CD8-positive, alpha-beta memory T cell (primary cell): ENCODE data around the gene ZBTB6. TPM values are rescaled to one million over a fixed set of nuclear protein-coding genes. Genes with fewer than 3 reads are reported as not detected.
A peak's percentile ranks its signal among the peaks of the same experiment; 100 is the strongest.

Experiments used
- CTCF ChIA-PET: fragments of 350-600 bp; sonication (Branson Sonifier 250); formaldehyde crosslinking; loops from one replicate; lab custom pipeline; 2021; ENCODE audit warnings: antibody characterized with exemption; lab: Charles Lee
- POLR2A ChIA-PET: fragments of 350-600 bp; sonication (Branson Sonifier 250); formaldehyde crosslinking; loops from one replicate; lab custom pipeline; 2021; ENCODE audit warnings: antibody characterized with exemption; lab: Charles Lee
- DNase-seq, 5 donors: peaks; one replicate each; pipeline versions ENCODE4 v3.0.0 to v3.0.0-alpha.2; 2020 to 2022; ENCODE audit warnings: mixed read lengths in 1 of 5
- H3K27ac ChIP-seq: one replicate; pipeline ENCODE4 v1.7.0; 2013; ENCODE audit warnings: low read depth, mild to moderate bottlenecking, low read length, moderate library complexity
- H3K27me3 ChIP-seq: 2 replicates; pipeline ENCODE4 v1.7.0; 2013; ENCODE audit warnings: low read length, mild to moderate bottlenecking; ENCODE audit not compliant: insufficient read depth, poor library complexity, severe bottlenecking
- H3K36me3 ChIP-seq: 2 replicates; pipeline ENCODE4 v1.7.0; 2013; ENCODE audit warnings: mild to moderate bottlenecking, low read length, moderate library complexity; ENCODE audit not compliant: insufficient read depth
- H3K4me1 ChIP-seq: 2 replicates; pipeline ENCODE4 v1.7.0; 2013; ENCODE audit warnings: mild to moderate bottlenecking, low read length, moderate library complexity; ENCODE audit not compliant: insufficient read depth
- H3K4me3 ChIP-seq: 2 replicates; pipeline ENCODE4 v1.7.0; 2013; ENCODE audit warnings: mild to moderate bottlenecking, low read length
- H3K9me3 ChIP-seq: 2 replicates; pipeline ENCODE4 v1.7.0; 2013; ENCODE audit warnings: mild to moderate bottlenecking, low read length
- H3K27ac Mint-ChIP-seq, 8 donors: one replicate each; pipeline ENCODE4 v1.8.0; 2020 to 2021; ENCODE audit warnings: mixed read lengths in 8 of 8, mild to moderate bottlenecking in 6 of 8, inconsistent platforms in 3 of 8, moderate library complexity in 3 of 8
- H3K27me3 Mint-ChIP-seq, 2 donors: one replicate each; pipeline ENCODE4 v1.8.0; 2020 to 2021; ENCODE audit warnings: mixed read lengths in 2 of 2, mild to moderate bottlenecking in 1 of 2, moderate library complexity in 1 of 2
- H3K36me3 Mint-ChIP-seq, 3 donors: one replicate each; pipeline ENCODE4 v1.8.0; 2020 to 2021; ENCODE audit warnings: mixed read lengths in 3 of 3, inconsistent platforms in 1 of 3, mild to moderate bottlenecking in 1 of 3
- H3K4me1 Mint-ChIP-seq, 3 donors: one replicate each; pipeline ENCODE4 v1.8.0; 2020 to 2021; ENCODE audit warnings: mixed read lengths in 3 of 3, inconsistent platforms in 1 of 3, mild to moderate bottlenecking in 1 of 3
- H3K4me3 Mint-ChIP-seq, 7 donors: one replicate each; pipeline ENCODE4 v1.8.0; 2020 to 2021; ENCODE audit warnings: mixed read lengths in 7 of 7, mild to moderate bottlenecking in 6 of 7, moderate library complexity in 4 of 7, inconsistent platforms in 2 of 7
- H3K9me3 Mint-ChIP-seq, 5 donors: one replicate each; pipeline ENCODE4 v1.8.0; 2020 to 2022; ENCODE audit warnings: mixed read lengths in 5 of 5, mild to moderate bottlenecking in 3 of 5, moderate library complexity in 2 of 5, inconsistent platforms in 1 of 5
- polyA plus RNA-seq: library from polyadenylated mRNA; unstranded; fragments of 300-500 nt; fragmentation: Illumina TruSeq; gene quantifications from one replicate; pipeline ENCODE4 v1.2.3, GENCODE V29; 2021
- total RNA-seq, 2 experiments: library from RNA; stranded (reverse); gene quantifications; one replicate each; pipeline ENCODE4 v1.2.3, GENCODE V29; 2021

Gene ZBTB6
- 10 to 100 TPM; 11.6 to 12.6 TPM for total RNA-seq
- polyA plus RNA-seq, result 2.7 TPM

GRCh38 chr9:122912964-122913673 is at the start of gene ZBTB6:
Gene ZBTB6, minus strand, starts transcription at chr9:122913323. Its CDS starts 1,251 bp downstream, at chr9:122912072.
- H3K36me3 Mint-ChIP-seq, result peaks cover 0 to 42% (median 13%) of the 10 kb centered on the region in 3 donors
- DNase-seq, result peak; percentile 52 to 82 (median 74)
- CTCF ChIA-PET, result interaction anchor here (0.9 to 2.0 kb wide), 8 partner anchors 8 to 437 kb away, joined by 3 to 10 read pairs (median 4); partner anchors contain the start of genes PDCL, RABGAP1, RC3H2 and ZBTB26

GRCh38 chr9:122961139-122961538 is 48.0 kb upstream of the ZBTB6 start:
- DNase-seq, result no peak
- H3K36me3 ChIP-seq, result peaks cover 9% of the 10 kb centered on the region
- CTCF ChIA-PET, result no interaction called here
- no peak overlapping the region for H3K4me3 ChIP-seq
- Mint-ChIP-seq H3K4me1 (peaks cover 0 to 4% (median 3%) of the 10 kb centered on the region in 3 donors), H3K9me3 (peaks cover 0 to 4% (median 0%) of the 10 kb centered on the region in 5 donors), H3K27ac (no peak overlapping the region), H3K4me3 (no peak overlapping the region), H3K36me3 (peaks cover 24 to 52% (median 24%) of the 10 kb centered on the region in 3 donors), H3K27me3 (no peaks in the 10 kb centered on the region)
- no peaks in the 10 kb centered on the region for H3K4me1 ChIP-seq
- no peaks in the 10 kb centered on the region for H3K9me3 ChIP-seq
- POLR2A ChIA-PET, result no interaction called here
- H3K27me3 ChIP-seq, result no peaks in the 10 kb centered on the region
- H3K27ac ChIP-seq, result no peak overlapping the region

More at GRCh38 chr9:122912964-122913673, at the start of gene ZBTB6:
- Histone ChIP-seq H3K36me3 (peaks cover 21% of the 10 kb centered on the region), H3K9me3 (no peaks in the 10 kb centered on the region), H3K4me3 (peak within 1 kb of the TSS; percentile 99), H3K27me3 (no peaks in the 10 kb centered on the region), H3K4me1 (peaks cover 20% of the 10 kb centered on the region), H3K27ac (peak within 1 kb of the TSS; percentile 91)
- Mint-ChIP-seq H3K27ac (peak within 1 kb of the TSS; percentile 92 to 100 (median 99)), H3K27me3 (peaks cover 0 to 2% of the 10 kb centered on the region in 2 donors), H3K4me3 (peak within 1 kb of the TSS; percentile 89 to 100 (median 97)), H3K9me3 (no peaks in the 10 kb centered on the region), H3K4me1 (peaks cover 24 to 41% (median 38%) of the 10 kb centered on the region in 3 donors)
- POLR2A ChIA-PET, result interaction anchor here (0.5 to 2.2 kb wide), 9 partner anchors 9 to 85 kb away, joined by 3 to 21 read pairs (median 7); partner anchors contain the start of genes PDCL, RABGAP1, RC3H2 and ZBTB26

- H3K27ac ChIP-seq, result no peak overlapping the region
- H3K4me3 ChIP-seq, result no peak overlapping the region
- H3K36me3 ChIP-seq, result peaks cover 9% of the 10 kb centered on the region
- POLR2A ChIA-PET, result no interaction called here
- Mint-ChIP-seq H3K4me1 (peaks cover 8 to 34% (median 16%) of the 10 kb centered on the region in 3 donors), H3K36me3 (peaks cover 17 to 29% (median 18%) of the 10 kb centered on the region in 3 donors), H3K9me3 (peaks cover 0 to 4% (median 0%) of the 10 kb centered on the region in 5 donors), H3K27ac (no peak overlapping the region), H3K4me3 (no peak overlapping the region), H3K27me3 (no peaks in the 10 kb centered on the region)
- H3K9me3 ChIP-seq, result no peaks in the 10 kb centered on the region
- no peaks in the 10 kb centered on the region for H3K4me1 ChIP-seq
- CTCF ChIA-PET, result no interaction called here
- no peak for DNase-seq
- H3K27me3 ChIP-seq, result no peaks in the 10 kb centered on the region
These were observed 42.8 kb upstream of the ZBTB6 start for GRCh38 chr9:122955961-122956360.

GRCh38 chr9:122954253-122954691 is 41.1 kb upstream of the ZBTB6 start:
- no peaks in the 10 kb centered on the region for H3K27me3 Mint-ChIP-seq
- no peaks in the 10 kb centered on the region for H3K9me3 Mint-ChIP-seq
- Histone ChIP-seq H3K9me3 (no peaks in the 10 kb centered on the region), H3K4me1 (no peaks in the 10 kb centered on the region), H3K27ac (no peak overlapping the region), H3K36me3 (no peaks in the 10 kb centered on the region), H3K27me3 (no peaks in the 10 kb centered on the region), H3K4me3 (no peak overlapping the region)
- POLR2A ChIA-PET, result no interaction called here
- CTCF ChIA-PET, result no interaction called here
- H3K27ac Mint-ChIP-seq, result no peak overlapping the region
- peaks cover 7 to 15% (median 12%) of the 10 kb centered on the region in 3 donors for H3K36me3 Mint-ChIP-seq
- H3K4me3 Mint-ChIP-seq, result no peak overlapping the region
- DNase-seq, result no peak
- peaks cover 18 to 50% (median 30%) of the 10 kb centered on the region in 3 donors for H3K4me1 Mint-ChIP-seq

GRCh38 chr9:122951056-122951455 is 37.9 kb upstream of the ZBTB6 start:
- POLR2A ChIA-PET, result interaction anchor here (0.6 kb wide), 1 partner anchor 47 kb away, joined by 3 read pairs; no protein-coding TSS in a partner anchor
- H3K36me3 Mint-ChIP-seq, result peaks cover 0 to 10% (median 2%) of the 10 kb centered on the region in 3 donors
- H3K27me3 ChIP-seq, result no peaks in the 10 kb centered on the region
- no peak overlapping the region for H3K27ac ChIP-seq
- no peak overlapping the region for H3K4me3 Mint-ChIP-seq
- no peaks in the 10 kb centered on the region for H3K9me3 Mint-ChIP-seq
- no peak for DNase-seq
- peaks cover 9% of the 10 kb centered on the region for H3K4me1 ChIP-seq
- no peak overlapping the region for H3K4me3 ChIP-seq
- no peaks in the 10 kb centered on the region for H3K36me3 ChIP-seq
- no peaks in the 10 kb centered on the region for H3K9me3 ChIP-seq
- no peak overlapping the region for H3K27ac Mint-ChIP-seq
- H3K27me3 Mint-ChIP-seq, result no peaks in the 10 kb centered on the region
- H3K4me1 Mint-ChIP-seq, result peaks cover 33 to 70% (median 52%) of the 10 kb centered on the region in 3 donors
- CTCF ChIA-PET, result no interaction called here

- H3K9me3 ChIP-seq, result no peaks in the 10 kb centered on the region
- no peak overlapping the region for H3K4me3 Mint-ChIP-seq
- H3K4me1 ChIP-seq, result peaks cover 9% of the 10 kb centered on the region
- H3K36me3 Mint-ChIP-seq, result peaks cover 0 to 13% (median 7%) of the 10 kb centered on the region in 3 donors
- no peak for DNase-seq
- peaks cover 36 to 74% (median 60%) of the 10 kb centered on the region in 3 donors for H3K4me1 Mint-ChIP-seq
- no peak overlapping the region for H3K27ac ChIP-seq
- ChIA-PET CTCF (no interaction called here), POLR2A (no interaction called here)
- H3K27ac Mint-ChIP-seq, result no peak overlapping the region
- H3K27me3 ChIP-seq, result no peaks in the 10 kb centered on the region
- H3K36me3 ChIP-seq, result no peaks in the 10 kb centered on the region
- H3K27me3 Mint-ChIP-seq, result no peaks in the 10 kb centered on the region
- no peaks in the 10 kb centered on the region for H3K9me3 Mint-ChIP-seq
- H3K4me3 ChIP-seq, result no peak overlapping the region
These were observed 37.1 kb upstream of the ZBTB6 start for GRCh38 chr9:122950263-122950662.

- Histone ChIP-seq H3K4me1 (peaks cover 9% of the 10 kb centered on the region), H3K27ac (no peak overlapping the region), H3K27me3 (no peaks in the 10 kb centered on the region), H3K4me3 (no peak overlapping the region), H3K36me3 (no peaks in the 10 kb centered on the region), H3K9me3 (no peaks in the 10 kb centered on the region)
- ChIA-PET CTCF (interaction anchor here (0.9 kb wide), 1 partner anchor 45 kb away, joined by 3 read pairs; no protein-coding TSS in a partner anchor), POLR2A (no interaction called here)
- Mint-ChIP-seq H3K36me3 (peaks cover 0 to 14% (median 12%) of the 10 kb centered on the region in 3 donors), H3K27ac (no peak overlapping the region), H3K27me3 (no peaks in the 10 kb centered on the region), H3K4me1 (peaks cover 32 to 74% (median 66%) of the 10 kb centered on the region in 3 donors), H3K4me3 (no peak overlapping the region), H3K9me3 (no peaks in the 10 kb centered on the region)
- DNase-seq, result no peak
These were observed 36.6 kb upstream of the ZBTB6 start for GRCh38 chr9:122949696-122950095.

- peaks cover 32 to 66% (median 61%) of the 10 kb centered on the region in 3 donors for H3K4me1 Mint-ChIP-seq
- POLR2A ChIA-PET, result no interaction called here
- Histone ChIP-seq H3K9me3 (no peaks in the 10 kb centered on the region), H3K27ac (no peak overlapping the region), H3K4me1 (peaks cover 9% of the 10 kb centered on the region), H3K4me3 (no peak overlapping the region), H3K27me3 (no peaks in the 10 kb centered on the region), H3K36me3 (no peaks in the 10 kb centered on the region)
- H3K27ac Mint-ChIP-seq, result peak overlapping the region in 4 of 8 donors; percentile 1 to 81 (median 46)
- no peak for DNase-seq
- peak overlapping the region in 1 of 7 donors; percentile 51 for H3K4me3 Mint-ChIP-seq
- peaks cover 0 to 14% (median 13%) of the 10 kb centered on the region in 3 donors for H3K36me3 Mint-ChIP-seq
- H3K27me3 Mint-ChIP-seq, result no peaks in the 10 kb centered on the region
- no peaks in the 10 kb centered on the region for H3K9me3 Mint-ChIP-seq
- CTCF ChIA-PET, result no interaction called here
These were observed 35.2 kb upstream of the ZBTB6 start for GRCh38 chr9:122948313-122948712.
